Esophagus muscularis mucosa (tissue), 3 donors: ENCODE data around the gene ARL6IP1.
"Not testable (repeated sequence)": the region's sequence is repeated elsewhere in the genome, so short reads cannot be mapped to it uniquely, and the experiment has no call there.

Experiments used
- CTCF ChIP-seq, 3 experiments: fragments of 200-600 bp in 2 of 3; fragments of 450-650 bp in 1 of 3; sonication (generic) in 2 of 3; IDR thresholded peaks; one replicate each; pipeline ENCODE4 v1.5.1; 2017 to 2019; ENCODE audit warnings: antibody characterized with exemption in 3 of 3, mild to moderate bottlenecking in 2 of 3, moderate library complexity in 1 of 3
- POLR2AphosphoS5 ChIP-seq, 2 donors: sonication (generic); formaldehyde crosslinking; IDR thresholded peaks; one replicate each; pipeline ENCODE4 v1.6.1; 2017; ENCODE audit warnings: antibody characterized with exemption in 2 of 2

- TF ChIP-seq CTCF, POLR2AphosphoS5 (IDR thresholded peaks at IDR 0.05): not testable (repeated sequence)
These were observed 26.7 kb downstream of the ARL6IP1 start for GRCh38 chr16:18774651-18775050.
